ENCODE measurements around the gene TRIM45.

The TRIM45 gene, protein sequence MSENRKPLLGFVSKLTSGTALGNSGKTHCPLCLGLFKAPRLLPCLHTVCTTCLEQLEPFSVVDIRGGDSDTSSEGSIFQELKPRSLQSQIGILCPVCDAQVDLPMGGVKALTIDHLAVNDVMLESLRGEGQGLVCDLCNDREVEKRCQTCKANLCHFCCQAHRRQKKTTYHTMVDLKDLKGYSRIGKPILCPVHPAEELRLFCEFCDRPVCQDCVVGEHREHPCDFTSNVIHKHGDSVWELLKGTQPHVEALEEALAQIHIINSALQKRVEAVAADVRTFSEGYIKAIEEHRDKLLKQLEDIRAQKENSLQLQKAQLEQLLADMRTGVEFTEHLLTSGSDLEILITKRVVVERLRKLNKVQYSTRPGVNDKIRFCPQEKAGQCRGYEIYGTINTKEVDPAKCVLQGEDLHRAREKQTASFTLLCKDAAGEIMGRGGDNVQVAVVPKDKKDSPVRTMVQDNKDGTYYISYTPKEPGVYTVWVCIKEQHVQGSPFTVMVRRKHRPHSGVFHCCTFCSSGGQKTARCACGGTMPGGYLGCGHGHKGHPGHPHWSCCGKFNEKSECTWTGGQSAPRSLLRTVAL

DNA sequence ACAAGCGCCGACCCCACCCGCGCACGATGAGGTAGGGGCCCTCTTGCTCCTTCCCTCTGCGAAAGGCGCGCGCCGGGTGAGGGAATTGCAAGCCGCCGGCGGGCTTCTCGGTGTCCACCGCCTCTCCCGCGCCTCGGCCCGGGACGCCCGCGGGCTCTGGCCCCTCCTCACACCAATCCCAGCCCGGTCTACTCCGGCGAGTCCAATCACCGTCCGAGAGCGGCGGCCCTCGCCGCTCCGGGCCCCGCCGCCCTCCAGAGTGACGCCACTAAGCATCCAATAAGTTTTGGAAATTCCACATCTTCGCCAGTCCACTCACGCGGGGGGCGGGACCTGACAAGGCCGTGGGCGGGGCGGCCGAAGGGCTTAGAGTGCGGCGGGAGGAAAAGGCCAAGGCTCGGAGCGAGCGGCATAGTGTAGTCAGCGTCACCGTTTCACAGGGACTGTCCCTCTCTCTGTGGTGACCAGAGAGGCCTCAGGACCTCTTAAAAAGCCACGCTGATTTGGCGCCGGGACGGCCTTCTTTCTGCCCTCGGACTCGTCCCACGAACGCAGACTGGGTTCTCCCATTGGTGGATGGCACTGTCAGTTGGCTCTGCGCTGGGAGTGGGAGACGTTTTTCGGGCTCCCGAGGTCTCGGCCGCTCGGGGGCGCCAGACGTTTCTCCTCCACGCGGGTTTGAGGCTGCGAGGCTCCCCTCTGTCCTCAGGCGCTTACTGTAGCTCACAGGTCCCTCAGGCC lies at the start of gene TRIM45:
TRIM45 (minus strand) TSS at position 161 of the 741 bp plus-strand sequence. CDS start 548 bp downstream, outside the sequence.
- DNase-seq = peak; percentile 98
- Histone ChIP-seq H3K36me3 (peaks cover 0 to 4% (median 0%) of the 10 kb centered on the region in 3 donors), H3K4me3 (peak within 1 kb of the TSS; percentile 75 to 76), H3K27me3 (no peaks in the 10 kb centered on the region), H3K27ac (peak within 1 kb of the TSS; percentile 73 to 86), H3K4me1 (peaks cover 0 to 15% (median 8%) of the 10 kb centered on the region in 4 donors), H3K9me3 (no peaks in the 10 kb centered on the region)
- intact Hi-C loops (cut with DNase I; ENCODE audit: low total_unique reads) = loop anchor here (2.0 to 5.0 kb wide), 2 partner anchors 61 to 486 kb away; partner anchors contain the start of genes TENT5C and TTF2
- TF ChIP-seq, protein P1, sequence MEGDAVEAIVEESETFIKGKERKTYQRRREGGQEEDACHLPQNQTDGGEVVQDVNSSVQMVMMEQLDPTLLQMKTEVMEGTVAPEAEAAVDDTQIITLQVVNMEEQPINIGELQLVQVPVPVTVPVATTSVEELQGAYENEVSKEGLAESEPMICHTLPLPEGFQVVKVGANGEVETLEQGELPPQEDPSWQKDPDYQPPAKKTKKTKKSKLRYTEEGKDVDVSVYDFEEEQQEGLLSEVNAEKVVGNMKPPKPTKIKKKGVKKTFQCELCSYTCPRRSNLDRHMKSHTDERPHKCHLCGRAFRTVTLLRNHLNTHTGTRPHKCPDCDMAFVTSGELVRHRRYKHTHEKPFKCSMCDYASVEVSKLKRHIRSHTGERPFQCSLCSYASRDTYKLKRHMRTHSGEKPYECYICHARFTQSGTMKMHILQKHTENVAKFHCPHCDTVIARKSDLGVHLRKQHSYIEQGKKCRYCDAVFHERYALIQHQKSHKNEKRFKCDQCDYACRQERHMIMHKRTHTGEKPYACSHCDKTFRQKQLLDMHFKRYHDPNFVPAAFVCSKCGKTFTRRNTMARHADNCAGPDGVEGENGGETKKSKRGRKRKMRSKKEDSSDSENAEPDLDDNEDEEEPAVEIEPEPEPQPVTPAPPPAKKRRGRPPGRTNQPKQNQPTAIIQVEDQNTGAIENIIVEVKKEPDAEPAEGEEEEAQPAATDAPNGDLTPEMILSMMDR (IDR thresholded peaks at IDR 0.05) = peak; percentile 50 to 68

DNA sequence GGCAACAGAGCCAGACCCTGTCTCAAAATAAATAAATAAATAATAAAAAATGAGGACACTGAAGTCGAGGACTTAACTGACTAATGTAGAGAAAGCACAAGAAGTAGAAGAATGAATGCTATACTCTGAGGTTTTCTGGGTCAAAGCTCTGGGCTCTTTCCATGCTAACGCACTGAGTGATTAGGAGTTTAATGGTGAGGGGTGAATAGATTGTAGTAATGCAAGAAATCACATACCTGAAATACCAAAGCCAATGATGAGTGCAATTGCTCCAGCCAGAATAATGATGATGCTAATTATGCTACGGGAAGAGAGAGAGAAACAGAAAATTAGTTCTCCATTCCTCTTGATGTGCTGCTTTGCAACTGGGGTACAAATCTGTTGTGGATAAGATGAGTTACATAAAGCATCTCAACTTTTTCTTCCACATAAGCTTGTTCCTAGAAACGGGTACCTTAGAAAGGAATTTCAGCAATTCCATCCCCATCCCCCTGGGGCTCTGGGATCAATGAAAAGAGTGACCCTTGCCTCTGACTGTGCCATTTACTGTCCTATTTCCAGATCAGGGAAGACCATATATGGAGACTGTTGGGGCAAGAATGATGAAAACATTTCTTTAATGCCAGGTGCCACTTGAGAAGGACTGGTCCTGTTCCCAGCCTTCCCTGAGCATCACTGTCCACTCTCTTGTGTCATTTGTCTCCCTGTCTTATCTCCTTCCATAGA lies 48.5 kb upstream of the TRIM45 start:
- no peak for DNase-seq
- intact Hi-C loops (cut with DNase I; ENCODE audit: low total_unique reads) = no loop called here
- H3K36me3 ChIP-seq = no peaks in the 10 kb centered on the region
- no peaks in the 10 kb centered on the region for H3K4me1 ChIP-seq
- H3K4me3 ChIP-seq = no peak overlapping the region
- no peaks in the 10 kb centered on the region for H3K27me3 ChIP-seq
- TF ChIP-seq, protein P1 (IDR thresholded peaks at IDR 0.05) = no peak
- no peaks in the 10 kb centered on the region for H3K9me3 ChIP-seq
- H3K27ac ChIP-seq = no peak overlapping the region

GRCh38 chr1:117167402-117167801 lies 45.9 kb upstream of the TRIM45 start:
- intact Hi-C loops (cut with DNase I; ENCODE audit: low total_unique reads) = no loop called here

GRCh38 chr1:117166076-117166475 lies 44.5 kb upstream of the TRIM45 start:
- intact Hi-C loops (cut with DNase I; ENCODE audit: low total_unique reads) = no loop called here
- H3K27ac ChIP-seq = no peak overlapping the region
- TF ChIP-seq, protein P1 (IDR thresholded peaks at IDR 0.05) = no peak

More at GRCh38 chr1:117167402-117167801, 45.9 kb upstream of the TRIM45 start:
- H3K4me3 ChIP-seq = no peak overlapping the region
- no peak overlapping the region for H3K27ac ChIP-seq
- no peaks in the 10 kb centered on the region for H3K4me1 ChIP-seq
- no peak for DNase-seq
- no peaks in the 10 kb centered on the region for H3K9me3 ChIP-seq
- TF ChIP-seq, protein P1 (IDR thresholded peaks at IDR 0.05) = no peak
- H3K36me3 ChIP-seq = no peaks in the 10 kb centered on the region
- H3K27me3 ChIP-seq = peaks cover 0 to 2% of the 10 kb centered on the region in 2 donors

GRCh38 chr1:117164209-117164608 lies 42.7 kb upstream of the TRIM45 start:
- Histone ChIP-seq H3K9me3 (no peaks in the 10 kb centered on the region), H3K27ac (no peak overlapping the region), H3K36me3 (no peaks in the 10 kb centered on the region), H3K4me1 (no peaks in the 10 kb centered on the region), H3K27me3 (peaks cover 0 to 5% of the 10 kb centered on the region in 2 donors), H3K4me3 (no peak overlapping the region)
- no peak for DNase-seq
- TF ChIP-seq, protein P1 (IDR thresholded peaks at IDR 0.05) = no peak
- intact Hi-C loops (cut with DNase I; ENCODE audit: low total_unique reads) = no loop called here

More at GRCh38 chr1:117166076-117166475, 44.5 kb upstream of the TRIM45 start:
- no peaks in the 10 kb centered on the region for H3K4me1 ChIP-seq
- DNase-seq = no peak
- H3K27me3 ChIP-seq = peaks cover 0 to 5% of the 10 kb centered on the region in 2 donors
- no peaks in the 10 kb centered on the region for H3K36me3 ChIP-seq
- no peak overlapping the region for H3K4me3 ChIP-seq
- H3K9me3 ChIP-seq = no peaks in the 10 kb centered on the region

Data from tibial artery (tissue), 4 donors.